Uterus (tissue), 4 donors: ENCODE data around the gene ARL8A. TPM values are rescaled to one million over a fixed set of nuclear protein-coding genes. Genes with fewer than 3 reads are reported as not detected.

ENCODE experiments used
- DNase-seq, 2 donors: peaks; one replicate each; pipeline ENCODE4 v3.0.0-alpha.2; 2019 to 2020
- H3K27ac ChIP-seq, 2 donors: fragments of 200-600 bp; sonication (generic); 1 replicate in 1 of 2; 2 replicates in 1 of 2; pipeline ENCODE4 v1.5.1; 2016 to 2018
- H3K27me3 ChIP-seq, 2 donors: fragments of 200-600 bp; sonication (generic); one replicate each; pipeline ENCODE4 v1.5.1; 2018 to 2019; ENCODE audit warnings: control low read depth in 1 of 2
- H3K36me3 ChIP-seq, 2 donors: fragments of 200-600 bp; sonication (generic); one replicate each; pipeline ENCODE4 v1.5.1; 2019; ENCODE audit warnings: control low read depth in 1 of 2
- H3K4me1 ChIP-seq, 2 donors: fragments of 200-600 bp; sonication (generic); one replicate each; pipeline ENCODE4 v1.5.1; 2018 to 2019; ENCODE audit warnings: control low read depth in 1 of 2
- H3K4me3 ChIP-seq, 2 donors: fragments of 200-600 bp; sonication (generic); 1 replicate in 1 of 2; 2 replicates in 1 of 2; pipeline ENCODE4 v1.5.1; 2018 to 2019; ENCODE audit warnings: mild to moderate bottlenecking in 1 of 2
- H3K9me3 ChIP-seq, 2 donors: fragments of 200-600 bp; sonication (generic); one replicate each; pipeline ENCODE4 v1.5.1; 2019; ENCODE audit warnings: control low read depth in 1 of 2
- CTCF ChIP-seq, 4 experiments: fragments of 200-600 bp in 2 of 4; fragments of 450-650 bp in 2 of 4; sonication (generic) in 2 of 4; IDR thresholded peaks; one replicate each; pipeline ENCODE4 v1.5.1; 2016 to 2019; ENCODE audit warnings: antibody characterized with exemption in 4 of 4, mild to moderate bottlenecking in 2 of 4, moderate library complexity in 1 of 4
- POLR2A ChIP-seq, 2 donors: fragments of 450-650 bp; IDR thresholded peaks; one replicate each; pipeline ENCODE4 v1.6.1; 2016; ENCODE audit warnings: antibody characterized with exemption in 2 of 2, mild to moderate bottlenecking in 1 of 2, moderate library complexity in 1 of 2
- intact Hi-C: fragments of 100-400 bp; cut with DNase I; formaldehyde crosslinking; loops from one replicate; pipeline ENCODE4 v1.15.1; 2023; ENCODE audit warnings: low total_unique reads
- total RNA-seq, 4 donors: library from RNA; depleted of rRNA in 3 of 4; stranded (reverse); fragments of >200 nt in 3 of 4; gene quantifications; one replicate each; pipeline versions ENCODE4 v1.1.0 to v1.2.4, GENCODE V29; 2014 to 2023
- donor health status: DM: yes; HTN: yes; CAD: no.

Gene ARL8A
- total RNA-seq, 4 donors from 2014 or later = 4.6 to 86.2 (median 18.7) TPM

GRCh38 chr1:202135221-202135721 lies 9.3 kb downstream of the ARL8A start:
- H3K27me3 ChIP-seq = no peaks in the 10 kb centered on the region
- H3K4me3 ChIP-seq = no peak overlapping the region
- H3K36me3 ChIP-seq = no peaks in the 10 kb centered on the region
- peaks cover 12 to 21% of the 10 kb centered on the region in 2 donors for H3K4me1 ChIP-seq
- TF ChIP-seq POLR2A (IDR thresholded peaks at IDR 0.05) (no peak), CTCF (IDR thresholded peaks at IDR 0.05) (peak; percentile 78 to 90 (median 85))
- peak; percentile 61 to 66 for DNase-seq
- intact Hi-C loops = loop anchor here (5.0 kb wide), 1 partner anchor 128 kb away; no protein-coding TSS in a partner anchor
- no peaks in the 10 kb centered on the region for H3K9me3 ChIP-seq
- peak overlapping the region; percentile 63 to 93 for H3K27ac ChIP-seq

GRCh38 chr1:202134645-202135172 lies 9.8 kb downstream of the ARL8A start:
- H3K4me3 ChIP-seq = no peak overlapping the region
- peak overlapping the region; percentile 63 to 93 for H3K27ac ChIP-seq
- H3K36me3 ChIP-seq = no peaks in the 10 kb centered on the region

GRCh38 chr1:202133989-202134388 lies 10.5 kb downstream of the ARL8A start:
- Histone ChIP-seq H3K4me3 (no peak overlapping the region), H3K27me3 (no peaks in the 10 kb centered on the region), H3K27ac (peak overlapping the region; percentile 90 to 93), H3K9me3 (no peaks in the 10 kb centered on the region), H3K36me3 (no peaks in the 10 kb centered on the region), H3K4me1 (peaks cover 12 to 21% of the 10 kb centered on the region in 2 donors)
- TF ChIP-seq POLR2A (IDR thresholded peaks at IDR 0.05) (no peak), CTCF (IDR thresholded peaks at IDR 0.05) (no peak)
- no peak for DNase-seq
- intact Hi-C loops = no loop called here

More at GRCh38 chr1:202134645-202135172, 9.8 kb downstream of the ARL8A start:
- Histone ChIP-seq H3K27me3 (no peaks in the 10 kb centered on the region), H3K4me1 (peaks cover 12 to 21% of the 10 kb centered on the region in 2 donors), H3K9me3 (no peaks in the 10 kb centered on the region)
- intact Hi-C loops = loop anchor here (5.0 kb wide), 1 partner anchor 127 kb away; no protein-coding TSS in a partner anchor
- no peak for DNase-seq
- TF ChIP-seq POLR2A (IDR thresholded peaks at IDR 0.05) (no peak), CTCF (IDR thresholded peaks at IDR 0.05) (no peak)

- TF ChIP-seq CTCF (IDR thresholded peaks at IDR 0.05) (no peak), POLR2A (IDR thresholded peaks at IDR 0.05) (no peak)
- Histone ChIP-seq H3K36me3 (no peaks in the 10 kb centered on the region), H3K9me3 (no peaks in the 10 kb centered on the region), H3K4me3 (no peak overlapping the region), H3K4me1 (peaks cover 12 to 21% of the 10 kb centered on the region in 2 donors), H3K27me3 (no peaks in the 10 kb centered on the region), H3K27ac (peak overlapping the region; percentile 90 to 93)
- no peak for DNase-seq
- intact Hi-C loops = no loop called here
These were observed 11.0 kb downstream of the ARL8A start for GRCh38 chr1:202133496-202133895.

GRCh38 chr1:202133001-202133400 lies 11.5 kb downstream of the ARL8A start:
- TF ChIP-seq CTCF (IDR thresholded peaks at IDR 0.05) (peak in 1 of 4 experiments; percentile 6), POLR2A (IDR thresholded peaks at IDR 0.05) (no peak)
- H3K4me1 ChIP-seq = peaks cover 12 to 21% of the 10 kb centered on the region in 2 donors
- peak; percentile 48 to 63 for DNase-seq
- H3K4me3 ChIP-seq = no peak overlapping the region
- no peaks in the 10 kb centered on the region for H3K36me3 ChIP-seq
- intact Hi-C loops = no loop called here
- peak overlapping the region; percentile 90 to 93 for H3K27ac ChIP-seq
- no peaks in the 10 kb centered on the region for H3K9me3 ChIP-seq
- no peaks in the 10 kb centered on the region for H3K27me3 ChIP-seq
